Upper lobe of left lung (tissue), 4 donors: Measurements from ENCODE around the gene SLX4IP.

Experiments used
- CTCF ChIP-seq, 6 experiments: fragments of 450-650 bp in 4 of 6; fragments of 200-600 bp in 2 of 6; sonication (generic) in 2 of 6; IDR thresholded peaks; one replicate each; pipeline ENCODE4 v1.5.1; 2016 to 2019; ENCODE audit warnings: antibody characterized with exemption in 6 of 6
- POLR2A ChIP-seq, 4 donors: fragments of 450-650 bp; IDR thresholded peaks; one replicate each; pipeline ENCODE4 v1.5.1; 2016 to 2017; ENCODE audit warnings: antibody characterized with exemption in 4 of 4, mild to moderate bottlenecking in 2 of 4

GRCh38 chr20:10504608-10504993 lies 69.5 kb downstream of the SLX4IP start:
- TF ChIP-seq POLR2A (IDR thresholded peaks at IDR 0.05) (no peak), CTCF (IDR thresholded peaks at IDR 0.05) (no peak)
